H1 (cell line): ENCODE measurements around the gene TRIM47. TPM values are rescaled to one million over a fixed set of nuclear protein-coding genes. Genes with fewer than 3 reads are reported as not detected.

Experiments
- ATF3 ChIP-seq: IDR thresholded peaks from 2 replicates; pipeline ENCODE4 v1.6.1; 2011; ENCODE audit warnings: low read depth, mild to moderate bottlenecking, low read length; ENCODE audit not compliant: insufficient read depth
- CHD7 ChIP-seq: fragments of 300-600 bp; sonication (generic); IDR thresholded peaks from 2 replicates; pipeline ENCODE4 v1.7.1; 2012; ENCODE audit warnings: low read length, moderate library complexity, mild to moderate bottlenecking, inconsistent platforms; ENCODE audit not compliant: insufficient replicate concordance
- JUN ChIP-seq: IDR thresholded peaks from 2 replicates; pipeline ENCODE4 v1.6.1; 2011; ENCODE audit warnings: low read depth, mild to moderate bottlenecking, improper control_type of control experiment, low read length
- MAX ChIP-seq: IDR thresholded peaks from 2 replicates; pipeline ENCODE4 v1.6.1; 2012; ENCODE audit warnings: inconsistent platforms
- NANOG ChIP-seq: IDR thresholded peaks from 2 replicates; pipeline ENCODE4 v1.6.1; 2011; ENCODE audit warnings: low read length, low read depth, mild to moderate bottlenecking, inconsistent platforms; ENCODE audit not compliant: insufficient read depth, poor library complexity, severe bottlenecking
- POLR2A ChIP-seq, 2 experiments: IDR thresholded peaks; 1 replicate in 1 of 2; 2 replicates in 1 of 2; pipeline ENCODE4 v1.6.1; 2011; ENCODE audit warnings: low read depth in 2 of 2, low read length in 2 of 2, mild to moderate bottlenecking in 2 of 2; ENCODE audit errors: control extremely low read depth in 1 of 2
- SP2 ChIP-seq: IDR thresholded peaks from 2 replicates; pipeline ENCODE4 v1.6.1; 2012; ENCODE audit warnings: mild to moderate bottlenecking, low read length, inconsistent platforms
- SUZ12 ChIP-seq: fragments of 200-600 bp; sonication (generic); IDR thresholded peaks from 2 replicates; pipeline ENCODE4 v1.6.1; 2012; ENCODE audit warnings: mild to moderate bottlenecking, inconsistent platforms, low read length, moderate library complexity, mixed read lengths
- TAF1 ChIP-seq: IDR thresholded peaks from 2 replicates; pipeline ENCODE4 v1.6.1; 2011; ENCODE audit warnings: mild to moderate bottlenecking, low read depth, low read length
- polyA plus RNA-seq, 7 experiments: library from polyadenylated mRNA; depleted of rRNA in 3 of 7; stranded (reverse) in 5 of 7; unstranded in 2 of 7; fragments of >200 nt in 5 of 7; fragments of 200-250 nt in 2 of 7; gene quantifications; 1 replicate in 5 of 7; 2 replicates in 1 of 7; 4 replicates in 1 of 7; pipeline versions ENCODE4 v1.2.1 to v1.2.3, GENCODE V29; 2011 to 2013; ENCODE audit warnings: missing spikeins in 2 of 7, mixed read lengths in 2 of 7
- total RNA-seq: library from RNA; stranded (reverse); fragmentation: NEBNext Ultra II Directional; extraction: Animal tissue kit (Norgen Biotek cat#: 25700); gene quantifications from 2 replicates; pipeline ENCODE4 v1.2.1, GENCODE V29; 2021

Gene TRIM47
- total and polyA plus RNA-seq, 2 of the 8 experiments (the other 6 are each of a cell fraction or from before 2014, with no cell fraction given) = 6.3 to 6.4 TPM

- TF ChIP-seq CHD7 (no peak), SP2 (no peak), TAF1 (peak; percentile 33; the same call in 1 of the 2 replicates), ATF3 (0 out of 2 replicates have a peak, but pooled peaks have one; percentile 15), MAX (peak; percentile 18; the same call in 1 of the 2 replicates), JUN (no peak), NANOG (peak; percentile 3), SUZ12 (no peak), POLR2A (IDR thresholded peaks at IDR 0.05; ENCODE audit: control extremely low read depth in 1 of 2, low read depth in 2 of 2, low read length in 2 of 2) (peak in 1 of 2 experiments; percentile 60; a peak in 2 of 3 replicates)
Observed at GRCh38 chr17:75827308-75828075, 50.9 kb downstream of the TRIM47 start (continued).
